DOHH2 (cell line): Measurements from ENCODE around the gene ITGB7.

Source experiments
- EZH2phosphoT487 ChIP-seq: fragments of 200-600 bp; sonication (generic); IDR thresholded peaks from 2 replicates; pipeline ENCODE4 v1.6.1; 2017; ENCODE audit warnings: borderline replicate concordance, mild to moderate bottlenecking, antibody characterized with exemption, low read length, moderate library complexity, mixed read lengths
- TF ChIP-seq, protein P1 (sequence below): fragments of 200-600 bp; sonication (generic); IDR thresholded peaks from one replicate; pipeline ENCODE4 v1.5.1; 2014; ENCODE audit warnings: antibody characterized with exemption, mild to moderate bottlenecking, low read depth, low read length; ENCODE audit not compliant: poor library complexity, severe bottlenecking

DNA sequence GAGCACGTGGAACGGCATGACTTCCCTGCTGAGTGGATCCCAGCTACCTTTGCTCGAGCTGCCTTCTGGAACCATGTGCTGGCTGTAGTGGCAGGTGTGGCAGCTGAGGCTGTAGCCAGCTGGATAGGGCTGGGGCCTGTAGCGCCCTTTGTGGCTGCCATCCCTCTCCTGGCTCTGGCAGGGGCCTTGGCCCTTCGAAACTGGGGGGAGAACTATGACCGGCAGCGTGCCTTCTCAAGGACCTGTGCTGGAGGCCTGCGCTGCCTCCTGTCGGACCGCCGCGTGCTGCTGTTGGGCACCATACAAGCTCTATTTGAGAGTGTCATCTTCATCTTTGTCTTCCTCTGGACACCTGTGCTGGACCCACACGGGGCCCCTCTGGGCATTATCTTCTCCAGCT lies 46.2 kb upstream of the ITGB7 start:
- TF ChIP-seq, protein P1, sequence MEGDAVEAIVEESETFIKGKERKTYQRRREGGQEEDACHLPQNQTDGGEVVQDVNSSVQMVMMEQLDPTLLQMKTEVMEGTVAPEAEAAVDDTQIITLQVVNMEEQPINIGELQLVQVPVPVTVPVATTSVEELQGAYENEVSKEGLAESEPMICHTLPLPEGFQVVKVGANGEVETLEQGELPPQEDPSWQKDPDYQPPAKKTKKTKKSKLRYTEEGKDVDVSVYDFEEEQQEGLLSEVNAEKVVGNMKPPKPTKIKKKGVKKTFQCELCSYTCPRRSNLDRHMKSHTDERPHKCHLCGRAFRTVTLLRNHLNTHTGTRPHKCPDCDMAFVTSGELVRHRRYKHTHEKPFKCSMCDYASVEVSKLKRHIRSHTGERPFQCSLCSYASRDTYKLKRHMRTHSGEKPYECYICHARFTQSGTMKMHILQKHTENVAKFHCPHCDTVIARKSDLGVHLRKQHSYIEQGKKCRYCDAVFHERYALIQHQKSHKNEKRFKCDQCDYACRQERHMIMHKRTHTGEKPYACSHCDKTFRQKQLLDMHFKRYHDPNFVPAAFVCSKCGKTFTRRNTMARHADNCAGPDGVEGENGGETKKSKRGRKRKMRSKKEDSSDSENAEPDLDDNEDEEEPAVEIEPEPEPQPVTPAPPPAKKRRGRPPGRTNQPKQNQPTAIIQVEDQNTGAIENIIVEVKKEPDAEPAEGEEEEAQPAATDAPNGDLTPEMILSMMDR = no peak
- no peak for TF ChIP-seq EZH2phosphoT487
